Effector CD4-positive, alpha-beta T cell (primary cell): ENCODE results near the gene ZBTB20.

ENCODE experiments used
- DNase-seq: peaks from one replicate; pipeline ENCODE4 v3.0.0-alpha.2; 2020

Gene ZBTB20

GRCh38 chr3:114867359-114867758 is 279.7 kb downstream of the ZBTB20 start:
- DNase-seq: no peak

- no peak for DNase-seq
Observed at GRCh38 chr3:114866430-114866829, 280.7 kb downstream of the ZBTB20 start.

- no peak for DNase-seq
Observed at GRCh38 chr3:114864970-114865369, 282.1 kb downstream of the ZBTB20 start.

GRCh38 chr3:114863848-114864247 is 283.2 kb downstream of the ZBTB20 start:
- no peak for DNase-seq

- no peak for DNase-seq
Observed at GRCh38 chr3:114861666-114862065, 285.4 kb downstream of the ZBTB20 start.

GRCh38 chr3:114860531-114860930 is 286.6 kb downstream of the ZBTB20 start:
- no peak for DNase-seq

GRCh38 chr3:114858329-114858728 is 288.8 kb downstream of the ZBTB20 start:
- no peak for DNase-seq

- no peak for DNase-seq
Observed at GRCh38 chr3:114857299-114857701, 289.8 kb downstream of the ZBTB20 start.

- no peak for DNase-seq
Observed at GRCh38 chr3:114856835-114857234, 290.3 kb downstream of the ZBTB20 start.

- DNase-seq: no peak
Observed at GRCh38 chr3:114855839-114856238, 291.2 kb downstream of the ZBTB20 start.

GRCh38 chr3:114852966-114853365 is 294.1 kb downstream of the ZBTB20 start:
- no peak for DNase-seq

- no peak for DNase-seq
Observed at GRCh38 chr3:114850898-114851297, 296.2 kb downstream of the ZBTB20 start.

- no peak for DNase-seq
Observed at GRCh38 chr3:114848643-114849350, 298.3 kb downstream of the ZBTB20 start.

- no peak for DNase-seq
Observed at GRCh38 chr3:114848082-114848481, 299.0 kb downstream of the ZBTB20 start.

- DNase-seq: no peak
Observed at GRCh38 chr3:114847564-114847963, 299.5 kb downstream of the ZBTB20 start.

- DNase-seq: no peak
Observed at GRCh38 chr3:114846779-114847178, 300.3 kb downstream of the ZBTB20 start.

- no peak for DNase-seq
Observed at GRCh38 chr3:114846252-114846651, 300.8 kb downstream of the ZBTB20 start.

- no peak for DNase-seq
Observed at GRCh38 chr3:114841515-114841914, 305.6 kb downstream of the ZBTB20 start.

GRCh38 chr3:114839476-114839875 is 307.6 kb downstream of the ZBTB20 start:
- DNase-seq: no peak

GRCh38 chr3:114838025-114838424 is 309.1 kb downstream of the ZBTB20 start:
- DNase-seq: no peak

GRCh38 chr3:114834175-114834940 is 312.7 kb downstream of the ZBTB20 start:
- DNase-seq: no peak

- DNase-seq: no peak
Observed at GRCh38 chr3:114831861-114832260, 315.2 kb downstream of the ZBTB20 start.

GRCh38 chr3:114830652-114831051 is 316.4 kb downstream of the ZBTB20 start:
- DNase-seq: no peak

GRCh38 chr3:114829783-114830182 is 317.3 kb downstream of the ZBTB20 start:
- DNase-seq: no peak
